ENCODE data around the gene HOXB4.

HOXB4 gene

GRCh38 chr17:48574505-48575065, 3.6 kb downstream of the HOXB4 start:
- TF ChIP-seq POLR2AphosphoS5 (IDR thresholded peaks at IDR 0.05; ENCODE audit: low read depth, low read length) (no peak), POLR2A (IDR thresholded peaks at IDR 0.05; ENCODE audit: low read depth, low read length) (no peak), TAF1 (IDR thresholded peaks at IDR 0.05; ENCODE audit: borderline replicate concordance, low read depth, low read length) (no peak)
- DNase-seq (ENCODE audit: insufficient read length) (no peak), FAIRE-seq (no peak)

- FAIRE-seq: no peak
- no peak for TF ChIP-seq POLR2AphosphoS5 (IDR thresholded peaks at IDR 0.05; ENCODE audit: low read depth, low read length)
- no peak for TF ChIP-seq TAF1 (IDR thresholded peaks at IDR 0.05; ENCODE audit: borderline replicate concordance, low read depth, low read length)
- TF ChIP-seq POLR2A (IDR thresholded peaks at IDR 0.05; ENCODE audit: low read depth, low read length): no peak
- no peak for DNase-seq (ENCODE audit: insufficient read length)
These were observed 6.2 kb downstream of the HOXB4 start for GRCh38 chr17:48571826-48572417.

GRCh38 chr17:48571024-48571818, 6.9 kb downstream of the HOXB4 start:
- FAIRE-seq (no peak), DNase-seq (ENCODE audit: insufficient read length) (no peak)
- TF ChIP-seq POLR2A (IDR thresholded peaks at IDR 0.05; ENCODE audit: low read depth, low read length): no peak
- TF ChIP-seq POLR2AphosphoS5 (IDR thresholded peaks at IDR 0.05; ENCODE audit: low read depth, low read length): no peak
- no peak for TF ChIP-seq TAF1 (IDR thresholded peaks at IDR 0.05; ENCODE audit: borderline replicate concordance, low read depth, low read length)

GRCh38 chr17:48570325-48571023, 7.7 kb downstream of the HOXB4 start:
- FAIRE-seq (no peak), DNase-seq (ENCODE audit: insufficient read length) (no peak)
- TF ChIP-seq POLR2AphosphoS5 (IDR thresholded peaks at IDR 0.05; ENCODE audit: low read depth, low read length) (no peak), TAF1 (IDR thresholded peaks at IDR 0.05; ENCODE audit: borderline replicate concordance, low read depth, low read length) (no peak), POLR2A (IDR thresholded peaks at IDR 0.05; ENCODE audit: low read depth, low read length) (no peak)

- DNase-seq (ENCODE audit: insufficient read length) (no peak), FAIRE-seq (no peak)
These were observed 8.4 kb downstream of the HOXB4 start for GRCh38 chr17:48569674-48570324.

GRCh38 chr17:48569240-48569582, 8.9 kb downstream of the HOXB4 start:
- no peak for FAIRE-seq
- DNase-seq (ENCODE audit: insufficient read length): no peak
- TF ChIP-seq POLR2A (IDR thresholded peaks at IDR 0.05; ENCODE audit: low read depth, low read length) (no peak), TAF1 (IDR thresholded peaks at IDR 0.05; ENCODE audit: borderline replicate concordance, low read depth, low read length) (no peak), POLR2AphosphoS5 (IDR thresholded peaks at IDR 0.05; ENCODE audit: low read depth, low read length) (no peak)

More at GRCh38 chr17:48569674-48570324, 8.4 kb downstream of the HOXB4 start:
- TF ChIP-seq POLR2AphosphoS5 (IDR thresholded peaks at IDR 0.05; ENCODE audit: low read depth, low read length) (no peak), TAF1 (IDR thresholded peaks at IDR 0.05; ENCODE audit: borderline replicate concordance, low read depth, low read length) (no peak)

- no peak for FAIRE-seq
- DNase-seq (ENCODE audit: insufficient read length): no peak
- TF ChIP-seq POLR2A (IDR thresholded peaks at IDR 0.05; ENCODE audit: low read depth, low read length) (no peak), TAF1 (IDR thresholded peaks at IDR 0.05; ENCODE audit: borderline replicate concordance, low read depth, low read length) (no peak), POLR2AphosphoS5 (IDR thresholded peaks at IDR 0.05; ENCODE audit: low read depth, low read length) (no peak)
These were observed 9.5 kb downstream of the HOXB4 start for GRCh38 chr17:48568499-48569239.

GRCh38 chr17:48567646-48568354, 10.3 kb downstream of the HOXB4 start:
- TF ChIP-seq POLR2AphosphoS5 (IDR thresholded peaks at IDR 0.05; ENCODE audit: low read depth, low read length): no peak
- TF ChIP-seq TAF1 (IDR thresholded peaks at IDR 0.05; ENCODE audit: borderline replicate concordance, low read depth, low read length): no peak
- TF ChIP-seq POLR2A (IDR thresholded peaks at IDR 0.05; ENCODE audit: low read depth, low read length): no peak
- FAIRE-seq: no peak
- no peak for DNase-seq (ENCODE audit: insufficient read length)

GRCh38 chr17:48567209-48567608, 10.9 kb downstream of the HOXB4 start:
- FAIRE-seq (no peak), DNase-seq (ENCODE audit: insufficient read length) (no peak)
- TF ChIP-seq POLR2A (IDR thresholded peaks at IDR 0.05; ENCODE audit: low read depth, low read length) (no peak), TAF1 (IDR thresholded peaks at IDR 0.05; ENCODE audit: borderline replicate concordance, low read depth, low read length) (no peak), POLR2AphosphoS5 (IDR thresholded peaks at IDR 0.05; ENCODE audit: low read depth, low read length) (no peak)

- no peak for TF ChIP-seq POLR2AphosphoS5 (IDR thresholded peaks at IDR 0.05; ENCODE audit: low read depth, low read length)
- TF ChIP-seq POLR2A (IDR thresholded peaks at IDR 0.05; ENCODE audit: low read depth, low read length): no peak
- TF ChIP-seq TAF1 (IDR thresholded peaks at IDR 0.05; ENCODE audit: borderline replicate concordance, low read depth, low read length): no peak
- FAIRE-seq (no peak), DNase-seq (ENCODE audit: insufficient read length) (no peak)
These were observed 11.4 kb downstream of the HOXB4 start for GRCh38 chr17:48566717-48567116.
